Endothelial cell of umbilical vein (primary cell): ENCODE measurements around the gene ACOX3. TPM values are rescaled to one million over a fixed set of nuclear protein-coding genes. Genes with fewer than 3 reads are reported as not detected.
A peak's percentile ranks its signal among the peaks of the same experiment; 100 is the strongest.

ENCODE experiments used
- BruUV-seq: library from RNA; stranded (reverse); fragments of 400-500 nt; replicated peaks from 2 replicates; lab custom pipeline; 2021; lab: Mats Ljungman, UMichigan
- CTCF ChIA-PET: fragments of 300-600, 350-600 bp; sonication (Branson Sonifier 250); formaldehyde crosslinking; loops from one replicate; lab custom pipeline; 2021; ENCODE audit warnings: antibody characterized with exemption, inconsistent platforms; lab: Charles Lee
- POLR2A ChIA-PET: fragments of 300-600, 350-600 bp; sonication (Branson Sonifier 250); formaldehyde crosslinking; loops from one replicate; lab custom pipeline; 2021; ENCODE audit warnings: antibody characterized with exemption, inconsistent platforms; lab: Charles Lee
- DNase-seq: peaks from one replicate; pipeline ENCODE4 v3.0.0-alpha.2; 2011; ENCODE audit warnings: low read depth, low spot score
- FAIRE-seq: peaks from 2 replicates; lab custom pipeline; 2011; peaks lifted over from hg19 to GRCh38; lab: Jason Lieb, UNC
- H2AFZ ChIP-seq: 2 replicates; pipeline ENCODE4 v1.6.0; 2012; ENCODE audit warnings: low read depth, low read length, control low read depth, inconsistent platforms
- H3K27ac ChIP-seq: 2 replicates; pipeline ENCODE4 v1.5.1; 2011; ENCODE audit warnings: low read depth, mild to moderate bottlenecking, control low read depth, low read length, moderate library complexity; ENCODE audit not compliant: insufficient read depth
- H3K27me3 ChIP-seq, 2 experiments: 2 replicates each; pipeline versions ENCODE4 v1.6.0 to v1.6.1; 2011; ENCODE audit warnings: low read length in 2 of 2, mixed read lengths in 1 of 2; ENCODE audit not compliant: control insufficient read depth in 2 of 2, insufficient read depth in 2 of 2
- H3K36me3 ChIP-seq, 2 experiments: 2 replicates in 1 of 2; 3 replicates in 1 of 2; pipeline ENCODE4 v1.5.1; 2011; ENCODE audit warnings: low read length in 2 of 2, mild to moderate bottlenecking in 1 of 2, moderate library complexity in 1 of 2; ENCODE audit not compliant: control insufficient read depth in 2 of 2, insufficient read depth in 2 of 2; ENCODE audit errors: extremely low read depth in 1 of 2
- H3K4me1 ChIP-seq: 3 replicates; pipeline ENCODE4 v1.5.1; 2011; ENCODE audit warnings: mild to moderate bottlenecking, low read length; ENCODE audit not compliant: control insufficient read depth, insufficient read depth; ENCODE audit errors: extremely low read depth
- H3K4me2 ChIP-seq: 2 replicates; pipeline ENCODE4 v1.6.1; 2011; ENCODE audit warnings: low read length, control low read depth, mixed read lengths; ENCODE audit not compliant: insufficient read depth
- H3K4me3 ChIP-seq, 3 experiments: fragments of 200-600 bp in 1 of 3; sonication (generic), shearing (Covaris generic) in 1 of 3; replicated peaks in 1 of 3; 2 replicates each; pipeline ENCODE4 v1.5.1; 2011 to 2016; ENCODE audit warnings: control low read depth in 3 of 3, low read length in 3 of 3, mild to moderate bottlenecking in 2 of 3, inconsistent platforms in 1 of 3, low read depth in 1 of 3, moderate library complexity in 1 of 3; ENCODE audit not compliant: insufficient read depth in 1 of 3
- H3K79me2 ChIP-seq: 2 replicates; pipeline ENCODE4 v1.6.0; 2012; ENCODE audit warnings: low read length, inconsistent platforms; ENCODE audit not compliant: control insufficient read depth, insufficient read depth
- H3K9ac ChIP-seq: replicated peaks from 2 replicates; pipeline ENCODE3; 2011; ENCODE audit warnings: low read length, control low read depth; ENCODE audit not compliant: insufficient read depth; ENCODE audit errors: extremely low read depth
- H3K9me1 ChIP-seq: replicated peaks from 3 replicates; pipeline ENCODE4 v1.6.0; 2011; ENCODE audit warnings: mild to moderate bottlenecking, low read length; ENCODE audit not compliant: control insufficient read depth, insufficient read depth; ENCODE audit errors: extremely low read depth
- H3K9me3 ChIP-seq: replicated peaks from 2 replicates; pipeline ENCODE4 v1.5.1; 2012; ENCODE audit warnings: low read length, inconsistent platforms; ENCODE audit not compliant: control insufficient read depth, insufficient read depth
- H4K20me1 ChIP-seq: replicated peaks from 2 replicates; pipeline ENCODE3; 2011; ENCODE audit warnings: mild to moderate bottlenecking, low read length; ENCODE audit not compliant: control insufficient read depth, insufficient read depth; ENCODE audit errors: extremely low read depth
- EZH2 ChIP-seq: IDR thresholded peaks from 2 replicates; pipeline ENCODE4 v1.6.1; 2012; ENCODE audit warnings: borderline replicate concordance, low read depth, mild to moderate bottlenecking, moderate library complexity, low read length, inconsistent platforms; ENCODE audit not compliant: severe bottlenecking
- FOS ChIP-seq: IDR thresholded peaks from 2 replicates; pipeline ENCODE4 v1.6.1; 2011; ENCODE audit warnings: mild to moderate bottlenecking, low read length, moderate library complexity, borderline replicate concordance; ENCODE audit not compliant: insufficient read depth
- GATA2 ChIP-seq: IDR thresholded peaks from 2 replicates; pipeline ENCODE4 v1.7.0; 2011; ENCODE audit warnings: low read depth, mild to moderate bottlenecking, moderate library complexity, mixed read lengths, low read length; ENCODE audit not compliant: insufficient read length, insufficient read depth
- JUN ChIP-seq: IDR thresholded peaks from 2 replicates; pipeline ENCODE4 v1.6.1; 2011; ENCODE audit warnings: borderline replicate concordance, low read depth; ENCODE audit not compliant: insufficient read length, insufficient read depth
- MAX ChIP-seq: IDR thresholded peaks from 2 replicates; pipeline ENCODE4 v1.6.1; 2011; ENCODE audit not compliant: insufficient read depth, insufficient read length
- MYC ChIP-seq: IDR thresholded peaks from one replicate; pipeline ENCODE4 v1.6.1; 2011; ENCODE audit warnings: mild to moderate bottlenecking, low read depth, low read length
- POLR2A ChIP-seq: IDR thresholded peaks from 2 replicates; pipeline ENCODE4 v1.6.1; 2012; ENCODE audit warnings: low read depth, mild to moderate bottlenecking, control low read depth, low read length
- POLR2AphosphoS5 ChIP-seq: IDR thresholded peaks from 2 replicates; pipeline ENCODE4 v1.6.1; 2012; ENCODE audit warnings: low read depth, mild to moderate bottlenecking, control low read depth, low read length, moderate library complexity; ENCODE audit not compliant: insufficient read depth
- dilution Hi-C: fragments of 300-500 bp; cut with MboI; formaldehyde crosslinking; loops from one replicate; pipeline ENCODE4 v1.15.0; 2019; ENCODE audit warnings: low sequenced_read_pairs; ENCODE audit not compliant: extremely low pct_ligation_motif_present
- intact Hi-C: fragments of 100-400 bp; cut with micrococcal nuclease; formaldehyde crosslinking; loops from one replicate; pipeline ENCODE4 v1.10.0; 2022
- polyA plus RNA-seq, 4 experiments: library from polyadenylated mRNA; depleted of rRNA in 3 of 4; stranded (reverse) in 3 of 4; unstranded in 1 of 4; fragments of >200 nt; gene quantifications; 2 replicates each; pipeline versions ENCODE4 v1.2.1 to v1.2.3, GENCODE V29; 2011 to 2012; ENCODE audit warnings: missing spikeins in 1 of 4
- total RNA-seq: library from RNA; stranded (reverse); gene quantifications from 2 replicates; pipeline ENCODE4 v1.2.3, GENCODE V29; 2021
- TF ChIP-seq, protein P1 (sequence below), 2 donors: IDR thresholded peaks; 1 replicate in 1 of 2; 2 replicates in 1 of 2; pipeline ENCODE4 v1.5.1; 2011; ENCODE audit warnings: low read length in 2 of 2, mild to moderate bottlenecking in 2 of 2, moderate library complexity in 2 of 2, control low read depth in 1 of 2, inconsistent platforms in 1 of 2, low read depth in 1 of 2; ENCODE audit not compliant: insufficient read depth in 1 of 2; ENCODE audit errors: extremely low read depth in 1 of 2

ACOX3 gene
- total and polyA plus RNA-seq, 2 donors (not counting 3 experiments of a cell fraction or from before 2014, with no cell fraction given) = 13.0 to 26.3 TPM

DNA sequence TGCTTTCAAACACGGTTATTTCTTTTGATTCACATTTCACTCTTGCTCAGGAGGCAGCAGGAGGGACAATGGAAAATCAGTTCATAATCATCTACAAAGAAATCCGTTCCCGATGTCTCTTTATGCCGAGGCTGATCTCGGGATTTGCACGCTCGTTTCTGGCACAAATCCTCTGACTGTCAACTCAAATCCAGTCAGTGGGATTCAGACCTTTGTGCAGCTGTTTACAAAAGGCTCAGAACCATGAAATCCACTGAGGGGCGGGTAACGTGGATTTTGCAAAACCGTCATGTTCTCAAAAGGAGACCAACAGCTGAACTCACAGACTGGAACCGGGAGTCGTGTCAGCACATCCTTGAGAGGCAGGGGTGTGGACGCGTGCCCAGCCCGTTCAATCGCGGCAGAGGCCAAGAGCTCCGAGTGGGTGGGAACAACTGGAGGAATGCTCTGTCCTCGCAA, 46.4 kb downstream of the ACOX3 start:
- ChIA-PET POLR2A (no interaction called here), CTCF (interaction anchor here (0.6 to 5.4 kb wide), 13 partner anchors 9 to 236 kb away, joined by 3 to 45 read pairs (median 4); no protein-coding TSS in a partner anchor)
- intact Hi-C loops = no loop called here
- no peak for FAIRE-seq
- Histone ChIP-seq H3K4me2 (no peak overlapping the region), H3K27ac (peak overlapping the region; percentile 43), H3K4me1 (peaks cover 30% of the 10 kb centered on the region), H4K20me1 (no peaks in the 10 kb centered on the region), H3K9me3 (no peaks in the 10 kb centered on the region), H3K27me3 (no peaks in the 10 kb centered on the region), H3K9ac (peak overlapping the region; percentile 17), H3K9me1 (no peaks in the 10 kb centered on the region), H3K4me3 (no peak overlapping the region), H3K79me2 (no peaks in the 10 kb centered on the region), H2AFZ (no peak overlapping the region), H3K36me3 (peaks cover 0 to 4% of the 10 kb centered on the region in 2 experiments)
- no peak for DNase-seq
- dilution Hi-C loops = no loop called here
- BruUV-seq = no TSS peak
- TF ChIP-seq POLR2A (no peak), POLR2AphosphoS5 (no peak), MAX (no peak), FOS (no peak), GATA2 (no peak), JUN (no peak), EZH2 (no peak), MYC (no peak)
- TF ChIP-seq, protein P1, sequence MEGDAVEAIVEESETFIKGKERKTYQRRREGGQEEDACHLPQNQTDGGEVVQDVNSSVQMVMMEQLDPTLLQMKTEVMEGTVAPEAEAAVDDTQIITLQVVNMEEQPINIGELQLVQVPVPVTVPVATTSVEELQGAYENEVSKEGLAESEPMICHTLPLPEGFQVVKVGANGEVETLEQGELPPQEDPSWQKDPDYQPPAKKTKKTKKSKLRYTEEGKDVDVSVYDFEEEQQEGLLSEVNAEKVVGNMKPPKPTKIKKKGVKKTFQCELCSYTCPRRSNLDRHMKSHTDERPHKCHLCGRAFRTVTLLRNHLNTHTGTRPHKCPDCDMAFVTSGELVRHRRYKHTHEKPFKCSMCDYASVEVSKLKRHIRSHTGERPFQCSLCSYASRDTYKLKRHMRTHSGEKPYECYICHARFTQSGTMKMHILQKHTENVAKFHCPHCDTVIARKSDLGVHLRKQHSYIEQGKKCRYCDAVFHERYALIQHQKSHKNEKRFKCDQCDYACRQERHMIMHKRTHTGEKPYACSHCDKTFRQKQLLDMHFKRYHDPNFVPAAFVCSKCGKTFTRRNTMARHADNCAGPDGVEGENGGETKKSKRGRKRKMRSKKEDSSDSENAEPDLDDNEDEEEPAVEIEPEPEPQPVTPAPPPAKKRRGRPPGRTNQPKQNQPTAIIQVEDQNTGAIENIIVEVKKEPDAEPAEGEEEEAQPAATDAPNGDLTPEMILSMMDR (IDR thresholded peaks at IDR 0.05; ENCODE audit: extremely low read depth in 1 of 2, insufficient read depth in 1 of 2, low read depth in 1 of 2, low read length in 2 of 2) = no peak
